GM10248 (cell line): ENCODE measurements around the gene SDC3.
"Not testable (repeated sequence)": the region's sequence is repeated elsewhere in the genome, so short reads cannot be mapped to it uniquely, and the experiment has no call there.

Experiments
- CTCF ChIA-PET: fragments of 300-600 bp; sonication (Branson Sonifier 250); formaldehyde crosslinking; extraction: SDS; loops from one replicate; lab custom pipeline; 2021; ENCODE audit warnings: antibody characterized with exemption; lab: Yijun Ruan, JAX
- POLR2A ChIA-PET: fragments of 350-650 bp; sonication (Branson Sonifier 250); formaldehyde crosslinking; extraction: SDS; loops from one replicate; lab custom pipeline; 2020; ENCODE audit warnings: antibody characterized with exemption; lab: Yijun Ruan, JAX
- DNase-seq: peaks from one replicate; pipeline ENCODE4 v3.0.0; 2012; ENCODE audit errors: extremely low spot score
- CTCF ChIP-seq: IDR thresholded peaks from 2 replicates; pipeline ENCODE4 v1.5.1; 2012; ENCODE audit warnings: mild to moderate bottlenecking, low read depth; ENCODE audit errors: extremely low read depth, missing control alignments, control extremely low read depth

Gene SDC3

GRCh38 chr1:30950700-30951099 is 42.1 kb upstream of the SDC3 start:
- ChIA-PET CTCF (interaction anchor here (1.1 to 1.2 kb wide), 3 partner anchors 10 to 44 kb away, joined by 3 to 4 read pairs (median 3); no protein-coding TSS in a partner anchor), POLR2A (no interaction called here)
- no peak for DNase-seq
- no peak for TF ChIP-seq CTCF

GRCh38 chr1:30950053-30950452 is 41.5 kb upstream of the SDC3 start:
- no peak for TF ChIP-seq CTCF
- CTCF ChIA-PET, result interaction anchor here (1.1 to 1.2 kb wide), 2 partner anchors 11 to 45 kb away, joined by 3 to 4 read pairs; no protein-coding TSS in a partner anchor
- DNase-seq, result no peak
- POLR2A ChIA-PET, result no interaction called here

- DNase-seq, POLR2A ChIA-PET: not testable (repeated sequence)
- CTCF ChIA-PET, result interaction anchor here (1.2 kb wide), 1 partner anchor 12 kb away, joined by 4 read pairs; no protein-coding TSS in a partner anchor
Measured at GRCh38 chr1:30949487-30949838, 40.9 kb upstream of the SDC3 start.

- CTCF ChIA-PET, result interaction anchor here (1.2 kb wide), 1 partner anchor 147 kb away, joined by 8 read pairs; no protein-coding TSS in a partner anchor
- POLR2A ChIA-PET, DNase-seq: not testable (repeated sequence)
Measured at GRCh38 chr1:30948813-30949486, 40.4 kb upstream of the SDC3 start.

GRCh38 chr1:30948278-30948677 is 39.7 kb upstream of the SDC3 start:
- no peak for DNase-seq
- ChIA-PET CTCF (interaction anchor here (1.2 kb wide), 1 partner anchor 146 kb away, joined by 8 read pairs; no protein-coding TSS in a partner anchor), POLR2A (no interaction called here)
- no peak for TF ChIP-seq CTCF

GRCh38 chr1:30947212-30947611 is 38.7 kb upstream of the SDC3 start:
- ChIA-PET CTCF (interaction anchor here (1.6 to 1.8 kb wide), 2 partner anchors 13 to 18 kb away, joined by 4 to 5 read pairs; no protein-coding TSS in a partner anchor), POLR2A (no interaction called here)
- TF ChIP-seq CTCF, result no peak
- DNase-seq, result no peak

- no peak for TF ChIP-seq CTCF
- CTCF ChIA-PET, result interaction anchor here (0.9 to 3.1 kb wide), 3 partner anchors 14 to 141 kb away, joined by 4 to 11 read pairs (median 4); no protein-coding TSS in a partner anchor
- POLR2A ChIA-PET, result no interaction called here
- DNase-seq, result no peak
Measured at GRCh38 chr1:30942326-30942963, 33.9 kb upstream of the SDC3 start.
